GM12891 (cell line): ENCODE data around the gene HTRA1.

Experiments
- DNase-seq: peaks from one replicate; pipeline ENCODE4 v3.0.0; 2011; ENCODE audit warnings: low spot score; ENCODE audit not compliant: insufficient read length
- FAIRE-seq: peaks from 2 replicates; lab custom pipeline; 2011; peaks lifted over from hg19 to GRCh38; lab: Jason Lieb, UNC
- PAX5 ChIP-seq: IDR thresholded peaks from 2 replicates; pipeline ENCODE4 v1.6.1; 2011; ENCODE audit warnings: low read length, moderate library complexity, mild to moderate bottlenecking; ENCODE audit not compliant: insufficient read depth, severe bottlenecking
- POLR2A ChIP-seq: IDR thresholded peaks from 2 replicates; pipeline ENCODE4 v1.6.1; 2011; ENCODE audit warnings: low read depth, low read length, control low read depth
- POLR2AphosphoS5 ChIP-seq: IDR thresholded peaks from 2 replicates; pipeline ENCODE4 v1.6.1; 2011; ENCODE audit warnings: low read depth, low read length, control low read depth
- POU2F2 ChIP-seq: IDR thresholded peaks from 2 replicates; pipeline ENCODE4 v1.6.1; 2011; ENCODE audit warnings: low read depth, mild to moderate bottlenecking, control low read depth, low read length, moderate library complexity
- SPI1 ChIP-seq: IDR thresholded peaks from 2 replicates; pipeline ENCODE4 v1.6.1; 2011; ENCODE audit warnings: low read depth, low read length, control low read depth
- TAF1 ChIP-seq: IDR thresholded peaks from 2 replicates; pipeline ENCODE4 v1.6.1; 2011; ENCODE audit warnings: low read depth, low read length, control low read depth

Gene HTRA1

DNA sequence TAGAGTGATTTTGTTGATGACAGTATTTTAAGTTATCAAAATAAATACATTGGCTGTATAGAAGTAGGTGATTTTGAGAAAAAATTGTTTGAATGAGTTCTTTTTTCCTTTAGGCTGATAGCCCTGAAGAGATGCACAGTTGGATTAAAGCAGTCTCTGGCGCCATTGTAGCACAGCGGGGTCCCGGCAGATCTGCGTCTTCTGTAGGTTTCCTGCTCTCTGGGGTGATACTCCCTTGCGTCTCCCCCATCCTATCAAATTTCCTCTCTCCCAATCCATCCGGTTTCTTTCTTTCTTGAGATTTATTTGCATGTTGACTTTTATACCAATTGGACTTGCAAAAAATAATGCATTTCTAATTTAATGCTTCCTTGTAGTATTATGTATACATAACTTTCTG lies 34.5 kb upstream of the HTRA1 start:
- TF ChIP-seq POLR2AphosphoS5 (no peak), PAX5 (no peak), POLR2A (no peak), TAF1 (no peak), SPI1 (no peak), POU2F2 (no peak)
- no peak for DNase-seq
- FAIRE-seq: no peak

DNA sequence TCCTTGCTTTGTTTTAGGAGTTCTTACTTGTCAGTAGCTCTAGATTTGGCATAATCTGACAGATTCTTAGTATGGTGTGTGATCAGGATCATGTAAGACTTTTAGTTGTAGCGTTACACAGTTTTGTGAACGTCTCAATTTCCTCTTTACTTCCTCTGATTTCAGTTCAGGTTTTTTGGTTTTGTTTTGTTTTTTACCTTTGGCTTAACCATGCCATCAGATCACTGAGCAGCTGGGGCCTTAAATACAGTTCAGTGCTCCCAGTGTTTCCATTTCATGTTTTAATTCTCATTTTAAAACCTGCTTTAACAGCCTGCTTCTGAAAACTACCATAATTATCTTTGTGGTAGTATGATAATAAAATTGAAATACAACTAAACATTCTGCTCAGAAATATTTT lies 34.1 kb upstream of the HTRA1 start:
- FAIRE-seq: no peak

DNA sequence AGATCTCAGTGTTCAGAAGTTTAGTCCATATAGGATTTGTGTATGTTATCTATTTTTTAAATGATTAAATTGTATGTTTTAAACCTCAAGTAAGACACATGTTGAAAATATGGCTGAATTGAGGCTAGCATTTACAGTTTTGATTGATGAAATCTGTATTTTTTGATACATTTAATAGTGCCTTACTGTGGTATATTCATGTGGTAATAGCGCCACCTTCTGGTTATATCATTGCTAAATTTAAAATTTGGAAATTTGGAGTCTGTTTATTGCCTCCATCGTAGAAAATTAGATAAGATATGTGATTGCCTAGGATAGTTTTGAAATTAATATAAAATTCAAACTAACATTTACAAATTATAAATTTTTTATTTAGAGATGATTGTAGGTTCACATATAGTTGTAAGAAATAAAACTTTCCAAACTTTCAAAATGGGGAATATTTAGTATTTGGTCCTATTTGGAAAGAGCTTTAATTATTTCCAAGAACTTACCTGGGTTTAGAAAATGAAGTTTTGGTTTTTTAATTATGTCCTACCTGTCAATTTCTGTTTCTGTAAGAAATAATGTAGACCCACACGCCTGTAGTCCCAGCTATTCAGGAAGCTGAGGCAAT lies 26.0 kb upstream of the HTRA1 start:
- no peak for DNase-seq
- TF ChIP-seq TAF1: no peak
- no peak for TF ChIP-seq PAX5
- TF ChIP-seq SPI1: no peak
- TF ChIP-seq POU2F2: no peak
- TF ChIP-seq POLR2AphosphoS5: no peak
- TF ChIP-seq POLR2A: no peak
- FAIRE-seq: no peak

More for the DNA sequence above, 34.1 kb upstream of the HTRA1 start:
- no peak for TF ChIP-seq PAX5
- TF ChIP-seq TAF1: no peak
- TF ChIP-seq POLR2A: no peak
- TF ChIP-seq SPI1: no peak
- TF ChIP-seq POLR2AphosphoS5: no peak
- TF ChIP-seq POU2F2: no peak
- DNase-seq: no peak

DNA sequence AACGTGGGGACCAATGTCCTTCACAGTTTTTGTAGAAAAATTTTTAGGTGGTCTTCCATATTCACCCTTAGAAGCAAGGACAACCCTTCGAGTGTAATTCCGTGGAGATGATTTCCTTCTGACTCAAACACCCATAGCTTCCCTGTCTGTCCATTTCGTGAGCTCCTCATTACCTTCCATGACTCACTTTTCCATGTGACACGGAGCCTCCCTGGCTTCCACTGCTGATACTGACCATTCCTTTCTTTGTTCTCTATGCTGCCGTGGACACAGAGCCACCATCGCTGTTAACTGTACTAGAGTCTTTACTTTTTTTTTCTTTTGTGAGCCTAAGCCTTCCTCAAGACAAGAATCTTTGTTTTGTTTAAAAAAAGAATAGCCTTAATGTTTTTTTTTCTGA lies 19.4 kb upstream of the HTRA1 start:
- DNase-seq: no peak
- no peak for FAIRE-seq
- TF ChIP-seq POU2F2 (no peak), POLR2A (no peak), POLR2AphosphoS5 (no peak), PAX5 (no peak), TAF1 (no peak), SPI1 (no peak)

DNA sequence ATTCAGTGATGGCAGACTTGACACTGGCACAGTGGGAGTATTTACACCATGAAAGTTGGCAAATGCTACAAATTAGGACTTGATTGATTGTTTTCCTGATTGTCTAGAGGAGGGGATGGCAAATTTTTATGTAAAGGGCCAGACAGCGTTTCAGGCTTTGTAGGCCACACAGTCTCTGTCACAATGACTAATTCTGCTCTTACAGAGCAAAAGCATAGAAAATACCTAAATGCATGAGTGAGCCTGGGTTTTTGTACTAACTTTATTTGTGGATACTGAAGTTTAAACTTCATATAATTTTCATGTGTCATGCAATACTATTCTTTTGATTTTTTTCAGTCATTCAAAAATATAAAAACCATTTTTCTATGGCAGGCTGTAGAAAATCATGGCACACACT lies 15.9 kb upstream of the HTRA1 start:
- no peak for FAIRE-seq
- no peak for DNase-seq
- TF ChIP-seq POLR2AphosphoS5: no peak
- TF ChIP-seq PAX5: no peak
- no peak for TF ChIP-seq POLR2A
- no peak for TF ChIP-seq TAF1
- no peak for TF ChIP-seq POU2F2
- TF ChIP-seq SPI1: no peak

DNA sequence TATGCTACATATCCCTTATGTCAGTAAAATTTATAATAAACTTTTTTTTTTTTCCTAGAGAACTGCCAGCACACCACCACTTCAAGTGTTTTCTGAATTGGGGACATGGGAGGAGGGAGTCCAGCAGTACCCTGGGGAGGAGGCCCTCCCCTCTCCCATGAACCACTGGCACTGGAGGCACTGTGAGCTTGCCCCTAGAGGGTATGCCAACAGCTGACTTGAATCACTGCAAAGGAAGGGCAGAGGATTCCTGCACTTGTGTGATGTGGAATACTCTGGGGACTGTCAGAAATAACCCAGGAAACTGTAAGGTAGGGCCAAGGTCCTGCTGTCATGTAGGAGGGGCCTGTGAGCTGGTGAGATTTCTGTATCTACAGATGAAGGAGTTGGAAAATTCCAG lies 15.4 kb upstream of the HTRA1 start:
- no peak for TF ChIP-seq POLR2AphosphoS5
- no peak for TF ChIP-seq PAX5
- TF ChIP-seq SPI1: no peak
- TF ChIP-seq POLR2A: no peak
- no peak for TF ChIP-seq TAF1
- no peak for TF ChIP-seq POU2F2
- FAIRE-seq (no peak), DNase-seq (no peak)

DNA sequence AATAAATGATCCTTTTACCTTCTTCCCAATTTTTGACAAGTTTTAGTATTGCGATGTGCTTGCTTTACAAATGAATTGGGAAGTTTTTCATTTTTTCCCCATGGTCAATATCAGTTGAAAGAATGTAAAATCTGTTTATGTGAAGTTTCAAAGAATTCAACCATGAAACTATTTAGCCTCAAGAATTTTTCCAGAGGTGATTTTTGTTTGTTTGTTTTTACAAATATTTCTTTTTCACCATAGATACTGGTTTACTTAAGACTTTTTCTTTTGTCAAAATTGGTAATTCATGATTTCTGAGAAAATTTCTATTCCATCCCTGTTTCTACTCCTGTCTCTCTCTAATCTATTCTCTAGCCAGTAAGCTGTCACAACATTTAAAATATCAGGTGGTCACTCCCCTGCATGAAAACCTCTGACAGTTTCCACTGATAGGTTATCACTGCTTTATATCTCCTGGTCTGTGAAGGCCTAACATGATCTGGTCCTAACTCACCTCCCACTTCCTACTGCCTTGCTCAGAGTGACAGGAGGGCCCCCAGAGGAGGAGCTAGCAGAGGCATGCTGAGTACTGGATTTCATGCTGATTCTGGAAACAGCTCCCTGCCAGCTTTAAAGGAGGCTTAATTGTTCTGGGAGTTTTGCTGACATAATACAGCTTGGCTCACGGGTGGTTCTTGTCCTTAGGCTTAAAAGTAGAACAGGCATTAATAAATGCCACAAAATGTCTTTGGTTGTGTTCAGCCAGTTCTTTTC lies 14.5 kb upstream of the HTRA1 start:
- no peak for DNase-seq
- FAIRE-seq: no peak
- TF ChIP-seq POU2F2 (no peak), PAX5 (no peak), POLR2AphosphoS5 (no peak), SPI1 (no peak), TAF1 (no peak), POLR2A (no peak)

DNA sequence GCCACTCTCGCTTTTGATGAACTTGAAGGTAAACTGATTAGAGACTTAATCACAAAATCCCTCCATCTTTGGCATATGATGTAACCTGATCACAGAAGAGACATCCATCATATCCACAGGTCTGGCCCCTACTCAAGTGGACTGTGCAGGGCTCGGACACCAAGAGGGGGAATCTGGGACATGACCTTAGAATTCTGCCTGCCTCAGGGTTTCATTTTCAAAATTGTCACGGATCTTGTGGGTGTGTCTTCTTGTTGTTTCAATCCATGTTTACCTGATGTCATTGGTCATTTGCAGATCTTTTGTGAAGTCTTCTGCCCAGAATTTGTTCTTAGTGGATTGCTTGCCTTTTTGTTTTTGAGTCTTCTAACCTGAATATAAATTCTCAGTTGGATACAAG lies 12.8 kb upstream of the HTRA1 start:
- FAIRE-seq (no peak), DNase-seq (no peak)
- no peak for TF ChIP-seq POU2F2
- no peak for TF ChIP-seq SPI1
- TF ChIP-seq POLR2AphosphoS5: no peak
- no peak for TF ChIP-seq PAX5
- TF ChIP-seq TAF1: no peak
- TF ChIP-seq POLR2A: no peak

DNA sequence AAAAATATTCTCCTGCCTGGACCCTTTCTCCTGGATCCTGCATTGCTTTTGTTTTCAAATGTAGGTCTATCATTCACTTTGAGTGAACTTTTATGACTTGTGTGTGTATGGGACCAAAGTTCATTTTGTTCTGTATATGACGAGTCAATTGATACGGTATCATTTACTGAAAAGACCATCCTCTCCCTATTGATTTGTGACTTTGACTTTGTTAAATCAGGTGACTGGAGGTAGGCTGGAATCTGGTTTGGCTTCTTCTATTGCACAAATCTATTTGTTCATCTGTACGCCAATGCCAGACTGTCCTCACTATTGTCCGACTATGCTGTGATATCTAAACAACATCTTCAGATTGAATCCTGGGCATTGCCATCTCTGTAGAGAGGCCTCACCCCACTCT lies 12.2 kb upstream of the HTRA1 start:
- DNase-seq: no peak
- TF ChIP-seq TAF1 (no peak), POU2F2 (no peak), POLR2AphosphoS5 (no peak), POLR2A (no peak), PAX5 (no peak), SPI1 (no peak)
- FAIRE-seq: no peak
